ENCODE data around the gene MRPS22.

The MRPS22 gene

DNA sequence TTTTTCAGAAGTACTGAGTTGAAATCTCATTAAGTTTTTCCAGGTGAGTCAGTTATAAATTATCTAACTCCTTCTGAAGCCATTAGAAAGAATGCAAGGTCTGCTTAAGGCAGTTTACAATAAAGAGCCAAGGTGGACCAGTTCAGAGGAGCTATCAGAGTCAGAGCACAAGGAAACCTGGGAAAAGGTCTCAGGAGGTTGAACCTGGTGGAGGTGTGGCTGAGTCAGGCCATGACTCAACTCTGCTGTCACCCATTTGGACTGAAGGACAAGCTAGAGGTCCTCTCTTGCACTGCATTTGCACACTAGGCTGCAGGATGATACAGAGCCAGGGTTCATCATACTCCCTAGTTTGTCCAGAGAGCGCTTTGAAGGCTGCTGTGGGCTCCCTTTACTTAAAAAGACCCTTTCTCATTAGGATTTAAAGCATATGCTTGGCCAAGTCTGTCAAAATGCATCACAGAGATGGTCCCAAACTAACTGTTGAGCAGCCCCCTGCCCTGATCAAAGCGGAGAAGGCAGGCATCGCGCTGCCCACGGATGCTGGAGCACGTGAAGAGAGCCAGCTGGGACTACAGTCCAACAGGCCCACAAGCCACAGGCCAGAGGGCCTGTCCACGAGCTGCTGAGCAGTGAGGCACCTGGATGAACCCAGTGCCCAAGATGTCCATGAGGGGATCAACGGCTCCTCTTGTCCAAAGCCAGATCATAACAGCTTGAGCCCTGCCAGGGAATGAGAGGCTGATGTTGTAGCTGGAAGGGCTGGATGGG lies 26.0 kb upstream of the MRPS22 start:
- no peaks in the 10 kb centered on the region for H3K36me3 ChIP-seq (ENCODE audit: control insufficient read depth, insufficient read depth, low read length)
- H3K27me3 ChIP-seq (ENCODE audit: control insufficient read depth, insufficient read depth, low read length): no peaks in the 10 kb centered on the region
- H3K9ac ChIP-seq (ENCODE audit: low read length): no peak overlapping the region
- H3K27ac ChIP-seq (ENCODE audit: low read depth, low read length): no peak overlapping the region
- H3K4me1 ChIP-seq (ENCODE audit: control insufficient read depth, insufficient read depth, low read length): no peaks in the 10 kb centered on the region
- H3K4me3 ChIP-seq (ENCODE audit: low read length): no peak overlapping the region

DNA sequence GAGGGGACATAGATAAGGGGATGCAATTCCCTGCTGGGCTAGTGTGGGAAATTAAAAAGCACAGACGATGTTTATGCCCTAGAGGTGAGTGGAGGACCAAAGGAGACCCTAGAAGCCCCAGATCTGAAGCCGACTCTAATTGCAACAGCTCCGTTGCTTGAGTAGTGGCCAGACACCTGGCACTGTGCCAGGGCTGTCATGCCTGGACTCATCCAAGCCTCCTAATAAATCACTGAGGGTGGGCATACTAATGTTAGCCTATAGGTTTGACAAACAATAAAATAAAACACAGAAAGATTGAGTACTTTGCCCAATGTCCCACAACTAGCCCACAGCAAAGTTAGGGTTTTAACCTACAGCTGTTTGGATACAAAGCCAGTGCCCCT lies 25.4 kb upstream of the MRPS22 start:
- H3K27me3 ChIP-seq (ENCODE audit: control insufficient read depth, insufficient read depth, low read length): no peaks in the 10 kb centered on the region
- H3K9ac ChIP-seq (ENCODE audit: low read length): no peak overlapping the region
- no peaks in the 10 kb centered on the region for H3K4me1 ChIP-seq (ENCODE audit: control insufficient read depth, insufficient read depth, low read length)
- H3K36me3 ChIP-seq (ENCODE audit: control insufficient read depth, insufficient read depth, low read length): no peaks in the 10 kb centered on the region
- no peak overlapping the region for H3K27ac ChIP-seq (ENCODE audit: low read depth, low read length)
- no peak overlapping the region for H3K4me3 ChIP-seq (ENCODE audit: low read length)

DNA sequence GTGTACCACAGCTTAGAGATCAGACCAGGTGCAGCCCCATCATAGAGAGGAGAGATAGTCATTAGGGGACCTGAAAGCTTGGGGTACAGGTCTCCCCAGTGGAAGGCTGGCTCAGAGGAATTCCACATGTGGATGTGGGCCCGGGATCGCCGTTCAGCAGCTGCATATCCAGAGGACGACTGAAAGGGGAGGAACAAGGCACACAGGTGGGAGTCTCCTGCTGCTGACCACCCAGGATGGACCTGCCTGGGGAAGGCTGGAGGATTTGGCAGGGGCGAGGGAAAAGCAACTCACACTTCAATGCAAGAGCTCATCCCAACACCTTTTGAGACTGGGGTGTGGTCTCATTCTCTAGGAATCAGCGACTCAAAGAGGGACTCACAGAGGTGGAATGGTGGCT lies 25.0 kb upstream of the MRPS22 start:
- H3K4me1 ChIP-seq (ENCODE audit: control insufficient read depth, insufficient read depth, low read length): no peaks in the 10 kb centered on the region
- no peak overlapping the region for H3K27ac ChIP-seq (ENCODE audit: low read depth, low read length)
- H3K36me3 ChIP-seq (ENCODE audit: control insufficient read depth, insufficient read depth, low read length): no peaks in the 10 kb centered on the region
- H3K9ac ChIP-seq (ENCODE audit: low read length): no peak overlapping the region
- H3K4me3 ChIP-seq (ENCODE audit: low read length): no peak overlapping the region
- no peaks in the 10 kb centered on the region for H3K27me3 ChIP-seq (ENCODE audit: control insufficient read depth, insufficient read depth, low read length)

DNA sequence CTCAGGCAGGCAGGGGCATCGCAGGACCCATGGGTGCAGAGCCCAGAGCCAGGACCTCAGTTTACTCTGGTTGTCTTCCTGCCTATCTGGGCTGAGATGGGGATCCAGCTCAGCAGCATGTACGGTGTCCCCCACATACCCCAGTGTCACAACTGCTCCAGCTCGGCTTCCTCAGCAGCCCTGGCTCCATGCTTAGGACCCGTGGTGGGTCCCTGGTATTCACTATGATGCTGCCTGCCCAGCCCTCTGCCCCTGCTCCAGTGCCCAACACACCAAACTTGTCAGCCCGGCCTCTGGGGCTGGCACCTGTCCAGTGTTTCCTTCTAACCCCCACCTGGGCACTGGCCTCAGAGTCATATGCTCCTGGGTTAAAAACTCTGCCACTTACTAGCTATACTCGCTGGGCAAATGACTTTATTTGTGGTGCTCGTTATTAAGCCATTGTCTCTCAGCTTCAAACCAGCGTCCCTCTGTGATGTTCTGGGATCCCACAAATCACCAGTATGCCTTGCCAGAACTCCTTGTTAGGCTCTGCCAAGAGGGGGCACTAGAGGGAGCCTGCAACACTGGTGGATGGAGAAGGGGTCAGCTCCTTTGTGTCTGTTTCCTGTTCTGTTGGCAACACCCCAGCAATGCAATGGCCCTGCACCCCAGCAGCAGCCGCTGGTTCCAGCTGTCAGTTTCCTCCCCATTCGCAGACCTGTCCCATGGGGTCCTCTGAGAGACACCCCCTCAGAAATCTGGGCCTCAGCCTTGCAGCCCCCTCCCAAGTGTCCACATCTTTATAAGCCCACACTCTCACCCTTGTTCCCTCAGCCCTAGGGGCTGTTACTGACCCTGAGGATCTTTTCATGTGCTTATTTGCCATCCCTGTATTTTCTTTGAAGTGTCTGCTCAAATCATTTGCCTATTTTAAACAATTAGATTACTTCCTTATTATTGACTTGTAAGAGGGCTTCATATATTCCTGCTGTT lies 24.1 kb upstream of the MRPS22 start:
- no peaks in the 10 kb centered on the region for H3K4me1 ChIP-seq (ENCODE audit: control insufficient read depth, insufficient read depth, low read length)
- H3K4me3 ChIP-seq (ENCODE audit: low read length): no peak overlapping the region
- no peak overlapping the region for H3K9ac ChIP-seq (ENCODE audit: low read length)
- H3K27me3 ChIP-seq (ENCODE audit: control insufficient read depth, insufficient read depth, low read length): no peaks in the 10 kb centered on the region
- H3K27ac ChIP-seq (ENCODE audit: low read depth, low read length): no peak overlapping the region
- no peaks in the 10 kb centered on the region for H3K36me3 ChIP-seq (ENCODE audit: control insufficient read depth, insufficient read depth, low read length)

DNA sequence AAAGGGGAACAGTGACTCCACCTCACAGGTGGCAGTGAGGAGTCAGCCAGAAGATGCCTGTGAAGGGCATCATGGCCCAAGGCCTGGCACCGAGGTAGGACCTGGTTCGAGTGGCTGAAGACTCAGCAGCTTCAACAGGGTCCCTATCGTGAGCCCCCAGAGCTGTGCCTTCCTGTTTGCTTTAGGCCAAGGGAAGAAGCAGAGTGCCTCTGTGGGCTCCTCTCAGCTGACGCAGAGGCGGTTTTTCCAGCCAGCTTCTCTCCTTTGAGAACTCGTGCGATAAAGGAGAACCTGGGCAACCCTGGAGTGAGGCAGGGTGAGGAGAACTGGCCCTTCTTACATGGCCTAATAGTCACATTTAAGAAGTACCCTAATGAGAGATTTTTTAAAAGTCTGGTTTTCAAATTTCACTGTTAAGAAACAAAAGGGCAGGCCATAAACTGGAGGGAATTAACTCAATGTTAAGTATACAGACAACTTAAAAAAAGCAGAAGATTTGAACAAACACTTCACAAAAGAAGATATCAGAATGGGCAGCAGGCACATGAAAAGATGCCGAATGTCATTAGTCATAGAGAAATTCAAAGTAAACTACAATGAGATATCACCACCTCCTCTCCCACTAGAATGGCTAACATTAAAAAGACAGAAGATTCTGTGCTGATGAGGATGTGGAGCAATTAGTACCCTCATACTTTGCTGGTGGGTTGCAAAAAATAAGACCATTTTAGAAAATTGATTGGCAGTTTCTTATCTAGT lies 23.1 kb upstream of the MRPS22 start:
- Histone ChIP-seq H3K4me1 (ENCODE audit: control insufficient read depth, insufficient read depth, low read length) (no peaks in the 10 kb centered on the region), H3K27me3 (ENCODE audit: control insufficient read depth, insufficient read depth, low read length) (no peaks in the 10 kb centered on the region), H3K36me3 (ENCODE audit: control insufficient read depth, insufficient read depth, low read length) (no peaks in the 10 kb centered on the region), H3K4me3 (ENCODE audit: low read length) (no peak overlapping the region), H3K9ac (ENCODE audit: low read length) (no peak overlapping the region), H3K27ac (ENCODE audit: low read depth, low read length) (no peak overlapping the region)

DNA sequence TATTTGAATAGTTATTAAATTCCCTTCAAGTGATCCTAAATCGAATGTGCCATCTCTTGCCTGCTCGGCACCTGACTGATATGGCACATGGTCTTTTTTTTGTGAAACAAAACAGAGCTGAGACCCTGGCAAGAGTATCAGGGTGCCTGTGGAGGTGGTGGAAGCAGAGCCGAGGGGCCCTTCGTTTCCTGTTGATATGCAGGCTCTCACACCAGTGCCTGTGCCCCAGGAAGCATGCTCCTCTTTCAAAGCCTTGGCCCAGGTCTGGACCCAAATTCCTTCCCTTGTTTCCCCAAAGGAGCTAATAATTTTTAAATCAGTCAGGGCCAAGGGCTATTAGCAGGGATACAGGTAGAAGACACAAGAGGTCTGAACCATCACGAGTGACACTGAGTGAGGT lies 21.5 kb upstream of the MRPS22 start:
- H3K4me3 ChIP-seq (ENCODE audit: low read length): no peak overlapping the region
- no peak overlapping the region for H3K27ac ChIP-seq (ENCODE audit: low read depth, low read length)
- no peak overlapping the region for H3K9ac ChIP-seq (ENCODE audit: low read length)
- no peaks in the 10 kb centered on the region for H3K27me3 ChIP-seq (ENCODE audit: control insufficient read depth, insufficient read depth, low read length)
- H3K4me1 ChIP-seq (ENCODE audit: control insufficient read depth, insufficient read depth, low read length): no peaks in the 10 kb centered on the region
- no peaks in the 10 kb centered on the region for H3K36me3 ChIP-seq (ENCODE audit: control insufficient read depth, insufficient read depth, low read length)

DNA sequence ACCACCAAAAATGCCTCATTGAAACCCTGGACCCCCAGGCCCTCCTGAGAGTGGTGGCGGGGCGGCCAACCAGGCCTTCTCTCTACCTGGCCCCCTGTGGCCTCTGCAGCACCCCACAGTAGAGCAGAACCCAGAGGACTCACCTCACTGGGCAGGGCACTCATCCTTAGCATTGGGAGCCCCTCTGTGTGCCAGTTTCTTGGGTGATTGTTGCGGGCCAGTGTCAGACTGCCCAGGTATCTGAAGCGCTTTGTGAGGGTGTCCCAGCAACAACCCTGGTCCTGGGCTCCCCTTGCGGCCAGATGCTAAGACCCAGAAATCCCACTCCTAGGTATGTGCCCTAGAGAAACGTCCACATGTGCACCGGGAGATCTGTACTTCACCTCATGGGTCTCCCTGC lies 20.7 kb upstream of the MRPS22 start:
- Histone ChIP-seq H3K27me3 (ENCODE audit: control insufficient read depth, insufficient read depth, low read length) (peaks cover under 1% of the 10 kb centered on the region), H3K4me1 (ENCODE audit: control insufficient read depth, insufficient read depth, low read length) (no peaks in the 10 kb centered on the region), H3K4me3 (ENCODE audit: low read length) (no peak overlapping the region), H3K9ac (ENCODE audit: low read length) (no peak overlapping the region), H3K27ac (ENCODE audit: low read depth, low read length) (no peak overlapping the region), H3K36me3 (ENCODE audit: control insufficient read depth, insufficient read depth, low read length) (no peaks in the 10 kb centered on the region)

DNA sequence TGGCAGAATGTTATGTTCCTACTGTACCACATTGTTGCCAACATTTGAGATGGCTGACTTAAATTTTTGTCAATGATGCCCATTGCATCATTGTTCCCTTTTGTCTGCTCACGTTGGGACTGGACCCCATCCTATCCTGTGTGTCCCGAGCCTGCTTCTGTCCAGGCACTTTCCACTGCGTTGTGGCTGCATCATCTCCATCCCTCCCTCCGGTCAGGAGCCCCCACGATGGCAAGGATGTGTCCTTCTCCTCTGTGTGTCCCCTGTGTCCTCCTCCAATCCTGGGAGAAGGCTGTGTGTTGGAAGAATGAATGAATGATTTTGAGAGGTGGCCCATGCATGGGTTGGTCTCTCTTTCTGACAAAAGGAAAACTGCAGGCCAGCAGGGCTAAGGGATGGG lies 19.4 kb upstream of the MRPS22 start:
- Histone ChIP-seq H3K4me1 (ENCODE audit: control insufficient read depth, insufficient read depth, low read length) (no peaks in the 10 kb centered on the region), H3K4me3 (ENCODE audit: low read length) (no peak overlapping the region)

DNA sequence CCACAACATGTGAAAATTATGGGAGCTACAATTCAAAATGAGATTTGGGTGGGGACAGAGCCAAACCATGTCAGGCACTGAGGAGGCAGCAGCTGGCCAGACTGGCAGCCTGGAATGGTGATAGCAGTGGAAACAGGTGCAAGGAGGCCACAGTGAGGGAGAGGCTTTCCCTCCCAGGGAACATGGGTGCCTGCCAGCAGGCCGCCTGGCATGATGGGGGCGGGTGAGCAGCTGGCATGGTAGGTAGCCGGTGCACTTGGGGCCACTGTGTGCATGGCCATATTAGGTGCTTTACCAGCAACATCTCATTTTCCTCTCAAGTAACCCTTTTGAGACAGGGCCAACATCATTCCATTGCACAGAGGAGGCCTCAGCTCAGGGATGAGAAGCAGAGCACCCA lies 18.3 kb upstream of the MRPS22 start:
- Histone ChIP-seq H3K36me3 (ENCODE audit: control insufficient read depth, insufficient read depth, low read length) (no peaks in the 10 kb centered on the region), H3K27ac (ENCODE audit: low read depth, low read length) (no peak overlapping the region), H3K4me1 (ENCODE audit: control insufficient read depth, insufficient read depth, low read length) (no peaks in the 10 kb centered on the region), H3K27me3 (ENCODE audit: control insufficient read depth, insufficient read depth, low read length) (peaks cover 11% of the 10 kb centered on the region), H3K4me3 (ENCODE audit: low read length) (no peak overlapping the region), H3K9ac (ENCODE audit: low read length) (no peak overlapping the region)

More for the DNA sequence above, 19.4 kb upstream of the MRPS22 start:
- H3K9ac ChIP-seq (ENCODE audit: low read length): no peak overlapping the region
- no peak overlapping the region for H3K27ac ChIP-seq (ENCODE audit: low read depth, low read length)
- H3K27me3 ChIP-seq (ENCODE audit: control insufficient read depth, insufficient read depth, low read length): peaks cover 3% of the 10 kb centered on the region
- H3K36me3 ChIP-seq (ENCODE audit: control insufficient read depth, insufficient read depth, low read length): no peaks in the 10 kb centered on the region

DNA sequence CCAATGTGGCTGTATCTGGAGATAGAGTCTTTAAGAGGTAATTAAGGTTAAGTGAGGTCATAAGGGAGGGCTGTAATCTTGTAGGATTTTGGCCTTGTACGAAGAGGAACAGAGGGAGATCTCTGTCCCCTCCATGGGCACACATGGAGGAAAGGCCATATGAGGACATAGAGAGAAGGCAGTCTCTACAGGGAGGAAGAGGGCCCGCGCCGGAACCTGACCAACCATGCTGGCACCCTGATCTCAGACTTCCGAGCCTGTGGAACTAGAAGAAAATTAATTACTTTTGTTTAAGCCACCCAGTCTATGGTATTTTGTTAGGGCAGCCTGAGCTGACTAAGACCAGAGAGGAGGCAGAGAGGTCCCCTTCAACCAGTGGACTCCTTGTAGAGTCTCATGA lies 17.7 kb upstream of the MRPS22 start:
- Histone ChIP-seq H3K9ac (ENCODE audit: low read length) (no peak overlapping the region), H3K27me3 (ENCODE audit: control insufficient read depth, insufficient read depth, low read length) (peaks cover 11% of the 10 kb centered on the region)

DNA sequence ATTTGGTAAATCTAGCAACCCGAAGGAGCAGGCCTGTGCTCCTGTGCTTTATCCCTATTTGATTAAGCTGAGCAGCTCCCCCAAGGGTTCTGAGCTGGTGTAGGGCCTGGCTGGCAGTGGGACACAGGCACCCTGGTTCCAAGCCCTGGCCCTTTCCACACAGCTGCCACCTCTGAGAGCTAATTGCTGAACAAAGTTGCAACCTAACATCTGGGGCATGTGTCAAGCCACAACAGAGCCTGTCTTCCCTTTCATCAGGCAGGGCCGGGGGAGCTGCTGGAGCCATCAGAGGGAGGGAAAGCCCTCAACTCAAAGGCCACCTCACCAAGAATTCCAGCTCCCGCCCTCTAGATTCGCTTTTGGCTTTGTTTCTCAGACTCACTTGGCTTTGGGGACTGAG lies 17.1 kb upstream of the MRPS22 start:
- H3K27me3 ChIP-seq (ENCODE audit: control insufficient read depth, insufficient read depth, low read length): peaks cover 11% of the 10 kb centered on the region
- H3K9ac ChIP-seq (ENCODE audit: low read length): no peak overlapping the region
- no peak overlapping the region for H3K4me3 ChIP-seq (ENCODE audit: low read length)
- no peaks in the 10 kb centered on the region for H3K4me1 ChIP-seq (ENCODE audit: control insufficient read depth, insufficient read depth, low read length)
- no peak overlapping the region for H3K27ac ChIP-seq (ENCODE audit: low read depth, low read length)
- no peaks in the 10 kb centered on the region for H3K36me3 ChIP-seq (ENCODE audit: control insufficient read depth, insufficient read depth, low read length)

More for the DNA sequence above, 17.7 kb upstream of the MRPS22 start:
- Histone ChIP-seq H3K27ac (ENCODE audit: low read depth, low read length) (no peak overlapping the region), H3K36me3 (ENCODE audit: control insufficient read depth, insufficient read depth, low read length) (no peaks in the 10 kb centered on the region), H3K4me1 (ENCODE audit: control insufficient read depth, insufficient read depth, low read length) (no peaks in the 10 kb centered on the region), H3K4me3 (ENCODE audit: low read length) (no peak overlapping the region)

DNA sequence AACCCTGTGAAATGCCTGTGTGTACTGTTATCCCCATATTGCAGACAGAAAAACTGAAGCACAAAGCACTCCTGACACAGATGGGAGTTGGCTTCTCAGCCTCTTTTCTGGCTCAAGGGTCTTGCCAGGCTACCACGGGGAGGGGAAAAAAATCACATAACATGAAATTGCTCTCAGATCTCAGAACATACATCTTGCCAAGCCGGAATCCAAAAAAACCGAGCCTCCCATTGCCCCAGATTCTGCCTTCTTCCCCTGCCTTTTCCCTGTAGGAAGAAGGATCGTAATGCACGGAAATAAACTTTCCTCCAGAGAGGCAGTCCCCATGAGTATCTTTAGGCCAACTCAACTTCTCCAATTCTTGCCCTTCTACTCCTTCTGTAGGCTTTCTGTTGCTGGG lies 16.6 kb upstream of the MRPS22 start:
- Histone ChIP-seq H3K27me3 (ENCODE audit: control insufficient read depth, insufficient read depth, low read length) (peaks cover 11% of the 10 kb centered on the region), H3K4me3 (ENCODE audit: low read length) (no peak overlapping the region), H3K27ac (ENCODE audit: low read depth, low read length) (no peak overlapping the region), H3K36me3 (ENCODE audit: control insufficient read depth, insufficient read depth, low read length) (no peaks in the 10 kb centered on the region), H3K9ac (ENCODE audit: low read length) (no peak overlapping the region), H3K4me1 (ENCODE audit: control insufficient read depth, insufficient read depth, low read length) (no peaks in the 10 kb centered on the region)
